Epithelial cell of esophagus (primary cell): Measurements from ENCODE around the gene PGA3.
"Not testable (repeated sequence)": the region's sequence is repeated elsewhere in the genome, so short reads cannot be mapped to it uniquely, and the experiment has no call there.

ENCODE experiments used
- DNase-seq: peaks from one replicate; pipeline ENCODE4 v3.0.0; 2010; ENCODE audit warnings: low read depth
- H3K4me3 ChIP-seq: 2 replicates; pipeline ENCODE4 v1.5.1; 2011; ENCODE audit warnings: mild to moderate bottlenecking, low read length, control low read depth
- TF ChIP-seq, protein P1 (sequence below): IDR thresholded peaks from 2 replicates; pipeline ENCODE4 v1.5.1; 2011; ENCODE audit warnings: low read depth, mild to moderate bottlenecking, low read length, control low read depth, inconsistent platforms; ENCODE audit not compliant: insufficient read depth; ENCODE audit errors: missing control alignments

PGA3 gene

DNA sequence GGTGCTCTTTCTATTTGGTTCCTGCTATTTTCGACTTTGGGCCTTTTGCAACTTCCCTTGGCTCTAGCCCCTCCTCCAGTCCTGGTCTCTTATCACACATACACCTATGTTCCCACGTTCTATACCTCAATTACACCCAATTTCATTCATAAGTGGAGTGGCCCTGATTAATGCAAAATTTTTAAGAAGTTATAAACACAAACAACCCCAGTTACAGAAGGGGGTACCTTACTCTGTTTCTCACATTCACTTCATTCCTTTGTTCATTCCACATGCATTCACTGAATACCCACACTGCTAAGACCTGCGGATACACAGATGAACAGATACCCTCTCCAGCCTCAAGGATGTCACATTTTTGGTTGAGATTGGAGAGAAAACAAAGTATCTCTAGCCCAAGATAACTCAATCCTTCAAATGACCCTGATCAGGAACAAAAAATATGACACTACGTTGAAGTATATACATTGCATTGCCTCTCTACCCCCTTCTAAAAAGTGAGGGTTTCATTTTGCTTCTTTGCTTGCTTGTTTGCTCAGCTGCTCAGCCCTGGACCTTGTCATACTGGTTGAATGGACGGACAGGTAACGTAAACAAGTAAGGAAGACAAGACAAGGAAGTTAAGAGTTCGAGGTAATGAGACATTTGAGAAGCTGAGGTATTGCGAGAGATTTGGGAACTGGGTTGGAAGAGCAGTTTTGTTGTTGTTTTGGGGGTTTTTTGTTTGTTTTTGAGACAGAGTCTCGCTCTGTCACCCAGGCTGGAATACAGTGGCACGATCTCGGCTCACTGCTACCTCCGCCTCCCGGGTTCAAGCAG is 38.5 kb upstream of the PGA3 start:
- DNase-seq: peak; percentile 27
- TF ChIP-seq, protein P1, sequence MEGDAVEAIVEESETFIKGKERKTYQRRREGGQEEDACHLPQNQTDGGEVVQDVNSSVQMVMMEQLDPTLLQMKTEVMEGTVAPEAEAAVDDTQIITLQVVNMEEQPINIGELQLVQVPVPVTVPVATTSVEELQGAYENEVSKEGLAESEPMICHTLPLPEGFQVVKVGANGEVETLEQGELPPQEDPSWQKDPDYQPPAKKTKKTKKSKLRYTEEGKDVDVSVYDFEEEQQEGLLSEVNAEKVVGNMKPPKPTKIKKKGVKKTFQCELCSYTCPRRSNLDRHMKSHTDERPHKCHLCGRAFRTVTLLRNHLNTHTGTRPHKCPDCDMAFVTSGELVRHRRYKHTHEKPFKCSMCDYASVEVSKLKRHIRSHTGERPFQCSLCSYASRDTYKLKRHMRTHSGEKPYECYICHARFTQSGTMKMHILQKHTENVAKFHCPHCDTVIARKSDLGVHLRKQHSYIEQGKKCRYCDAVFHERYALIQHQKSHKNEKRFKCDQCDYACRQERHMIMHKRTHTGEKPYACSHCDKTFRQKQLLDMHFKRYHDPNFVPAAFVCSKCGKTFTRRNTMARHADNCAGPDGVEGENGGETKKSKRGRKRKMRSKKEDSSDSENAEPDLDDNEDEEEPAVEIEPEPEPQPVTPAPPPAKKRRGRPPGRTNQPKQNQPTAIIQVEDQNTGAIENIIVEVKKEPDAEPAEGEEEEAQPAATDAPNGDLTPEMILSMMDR: no peak
- H3K4me3 ChIP-seq: no peak overlapping the region

DNA sequence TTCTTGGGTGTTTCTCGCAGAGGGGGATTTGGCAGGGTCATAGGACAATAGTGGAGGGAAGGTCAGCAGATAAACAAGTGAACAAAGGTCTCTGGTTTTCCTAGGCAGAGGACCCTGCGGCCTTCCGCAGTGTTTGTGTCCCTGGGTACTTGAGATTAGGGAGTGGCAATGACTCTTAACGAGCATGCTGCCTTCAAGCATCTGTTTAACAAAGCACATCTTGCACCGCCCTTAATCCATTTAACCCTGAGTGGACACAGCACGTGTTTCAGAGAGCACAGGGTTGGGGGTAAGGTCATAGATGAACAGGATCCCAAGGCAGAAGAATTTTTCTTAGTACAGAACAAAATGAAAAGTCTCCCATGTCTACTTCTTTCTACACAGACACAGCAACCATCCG is 37.5 kb upstream of the PGA3 start:
- H3K4me3 ChIP-seq, DNase-seq: not testable (repeated sequence)

DNA sequence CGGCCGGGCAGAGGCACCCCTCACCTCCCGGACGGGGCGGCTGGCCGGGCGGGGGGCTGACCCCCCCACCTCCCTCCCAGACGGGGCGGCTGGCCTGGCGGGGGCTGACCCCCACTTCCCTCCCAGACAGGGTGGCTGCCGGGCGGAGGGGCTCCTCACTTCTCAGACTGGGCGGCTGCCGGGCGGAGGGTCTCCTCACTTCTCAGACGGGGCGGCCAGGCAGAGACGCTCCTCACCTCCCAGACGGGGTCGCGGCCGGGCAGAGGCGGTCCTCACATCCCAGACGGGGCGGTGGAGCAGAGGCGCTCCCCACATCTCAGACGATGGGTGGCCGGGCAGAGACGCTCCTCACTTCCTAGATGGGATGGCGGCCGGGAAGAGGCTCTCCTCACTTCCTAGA is 37.0 kb upstream of the PGA3 start:
- DNase-seq: not testable (repeated sequence)

DNA sequence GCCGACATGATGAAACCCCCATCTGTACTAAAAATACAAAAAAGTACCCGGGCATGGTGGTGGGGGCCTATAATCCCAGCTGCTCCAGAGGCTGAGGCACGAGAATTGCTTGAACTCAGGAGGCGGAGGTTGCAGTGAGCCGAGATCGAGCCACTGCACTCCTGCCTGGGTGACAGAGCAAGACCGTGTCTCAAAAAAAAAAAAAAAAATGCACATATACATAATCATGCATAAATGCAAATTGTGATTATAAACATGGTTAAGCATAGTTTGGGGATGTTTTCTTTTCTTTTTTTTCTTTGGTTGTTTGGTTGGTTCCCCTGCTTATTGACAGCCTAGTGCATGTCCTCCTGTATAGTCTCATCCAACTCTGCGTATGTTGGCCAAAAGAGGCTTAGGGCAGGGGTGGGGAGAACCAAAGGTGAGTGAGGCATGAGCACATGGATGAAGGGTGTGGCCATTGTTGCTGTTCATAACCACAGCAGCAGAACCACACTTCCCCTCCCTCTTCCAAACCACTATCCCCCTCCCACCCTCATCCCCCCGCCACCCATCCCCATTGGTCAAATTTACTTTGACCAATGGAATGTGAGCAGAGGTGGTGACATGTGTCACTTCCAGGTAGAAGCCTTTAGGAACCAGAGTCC is 35.1 kb upstream of the PGA3 start:
- no peak overlapping the region for H3K4me3 ChIP-seq
- TF ChIP-seq, protein P1: no peak
- DNase-seq: no peak

More for the DNA sequence above, 37.0 kb upstream of the PGA3 start:
- H3K4me3 ChIP-seq: not testable (repeated sequence)

DNA sequence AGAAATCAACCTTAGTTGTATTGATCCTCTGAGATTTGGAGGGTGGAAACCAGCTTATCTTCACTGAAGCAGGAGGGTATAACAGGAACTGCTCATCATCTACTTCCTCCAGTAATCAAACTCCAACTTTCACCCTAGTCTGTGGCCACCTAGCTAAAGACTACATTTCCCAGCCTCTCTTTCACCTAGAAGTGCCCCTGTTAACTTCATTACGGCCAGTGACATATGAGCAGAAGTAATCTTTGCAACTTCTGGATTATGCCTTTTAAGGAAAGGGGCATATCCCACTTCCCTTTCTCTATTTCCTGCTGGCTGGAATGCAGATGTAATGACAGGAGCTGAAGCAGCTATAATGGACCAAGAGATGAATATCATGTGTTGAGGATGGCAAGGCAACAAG is 34.5 kb upstream of the PGA3 start:
- H3K4me3 ChIP-seq: no peak overlapping the region
- DNase-seq: no peak
- TF ChIP-seq, protein P1: no peak

DNA sequence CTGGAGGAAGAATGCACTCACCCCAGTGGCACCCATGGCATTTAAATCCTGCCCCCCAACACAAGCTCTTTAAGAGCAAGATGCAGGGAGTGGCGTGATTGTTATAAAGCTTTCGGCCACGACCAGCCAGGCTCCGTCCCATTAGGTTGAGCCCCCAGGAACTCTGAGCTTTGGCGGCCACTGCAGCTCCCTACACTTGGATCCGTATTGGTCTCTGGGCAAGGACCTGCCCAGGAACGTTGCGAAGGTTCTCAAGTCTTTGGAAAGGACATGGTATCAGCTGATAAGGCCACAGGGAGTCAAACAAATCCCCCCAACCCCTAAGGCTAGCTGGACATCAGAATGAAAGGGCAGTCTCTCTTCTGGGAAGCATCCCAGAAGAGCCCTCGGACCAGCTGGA is 32.7 kb upstream of the PGA3 start:
- no peak overlapping the region for H3K4me3 ChIP-seq
- no peak for DNase-seq
- TF ChIP-seq, protein P1: no peak

DNA sequence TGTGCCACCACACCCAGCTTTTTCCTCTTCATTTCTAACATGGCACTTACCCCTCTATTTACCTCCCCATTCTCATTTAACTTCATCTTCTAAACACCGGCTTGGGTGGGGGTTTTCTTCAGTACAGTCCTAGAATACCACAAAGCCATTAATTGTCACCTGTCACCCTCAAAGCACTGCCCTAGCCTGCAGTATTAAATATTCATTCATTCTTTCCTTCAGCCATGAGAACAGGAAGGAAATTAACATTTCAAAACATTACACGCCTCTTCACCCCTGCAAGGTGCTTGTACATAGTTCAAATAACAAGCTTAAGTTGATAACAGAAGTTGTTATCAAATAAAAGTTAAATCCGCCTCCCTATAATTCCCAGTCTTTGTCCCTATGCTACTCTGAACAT is 31.4 kb upstream of the PGA3 start:
- no peak overlapping the region for H3K4me3 ChIP-seq
- DNase-seq: no peak
- TF ChIP-seq, protein P1: no peak

DNA sequence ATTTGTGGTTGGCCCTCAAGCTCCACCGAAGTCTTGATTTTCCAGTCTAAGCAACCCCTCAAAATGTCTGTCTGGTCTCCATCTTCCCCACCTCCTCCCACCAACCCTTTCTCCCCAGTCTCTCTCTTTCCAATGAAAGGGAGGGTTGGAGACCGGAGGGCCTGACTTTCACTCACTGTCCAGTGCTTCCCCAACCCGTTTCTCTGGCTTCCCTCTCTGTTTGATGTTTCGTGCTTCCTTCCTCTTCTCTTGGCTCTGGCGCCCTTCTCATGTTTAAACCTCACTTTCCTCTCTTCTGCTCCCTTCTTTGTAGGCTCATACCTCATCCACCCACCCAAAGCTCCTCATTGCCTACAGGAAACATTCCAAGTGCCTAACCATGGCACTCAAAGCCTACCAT is 31.0 kb upstream of the PGA3 start:
- H3K4me3 ChIP-seq: no peak overlapping the region
- TF ChIP-seq, protein P1: no peak
- no peak for DNase-seq
